HG02763 (cell line): ENCODE measurements around the gene ABCC11.
"Not testable (repeated sequence)": the region's sequence is repeated elsewhere in the genome, so short reads cannot be mapped to it uniquely, and the experiment has no call there.

ENCODE experiments used
- ATAC-seq: cut with Tn5 transposase; IDR thresholded peaks from one replicate; pipeline ENCODE4 v1.9.1; 2021; ENCODE audit warnings: mild to moderate bottlenecking, moderate library complexity; ENCODE audit not compliant: unreplicated experiment

The ABCC11 gene

GRCh38 chr16:48203974-48204824 lies 43.1 kb downstream of the ABCC11 start:
- no peak for ATAC-seq

- no peak for ATAC-seq
Observed at GRCh38 chr16:48201515-48202201, 45.7 kb downstream of the ABCC11 start.

- no peak for ATAC-seq
Observed at GRCh38 chr16:48197294-48197693, 50.0 kb downstream of the ABCC11 start.

- ATAC-seq: no peak
Observed at GRCh38 chr16:48194828-48195556, 52.3 kb downstream of the ABCC11 start.

- no peak for ATAC-seq
Observed at GRCh38 chr16:48193846-48194245, 53.5 kb downstream of the ABCC11 start.

GRCh38 chr16:48188449-48189102 lies 58.8 kb downstream of the ABCC11 start:
- peak; percentile 80 for ATAC-seq

GRCh38 chr16:48187779-48188178 lies 59.6 kb downstream of the ABCC11 start:
- no peak for ATAC-seq

- no peak for ATAC-seq
Observed at GRCh38 chr16:48184681-48185080, 62.7 kb downstream of the ABCC11 start.

GRCh38 chr16:48182979-48183537 lies 64.3 kb downstream of the ABCC11 start:
- no peak for ATAC-seq

GRCh38 chr16:48181746-48182520 lies 65.4 kb downstream of the ABCC11 start:
- ATAC-seq: not testable (repeated sequence)

- ATAC-seq: no peak
Observed at GRCh38 chr16:48180868-48181480, 66.4 kb downstream of the ABCC11 start.

- no peak for ATAC-seq
Observed at GRCh38 chr16:48176635-48177408, 70.5 kb downstream of the ABCC11 start.

- ATAC-seq: no peak
Observed at GRCh38 chr16:48173889-48174288, 73.5 kb downstream of the ABCC11 start.

GRCh38 chr16:48172682-48173081 lies 74.7 kb downstream of the ABCC11 start:
- ATAC-seq: no peak

- ATAC-seq: no peak
Observed at GRCh38 chr16:48169896-48170295, 77.4 kb downstream of the ABCC11 start.

GRCh38 chr16:48168075-48168474 lies 79.3 kb downstream of the ABCC11 start:
- no peak for ATAC-seq

- not testable (repeated sequence) for ATAC-seq
Observed at GRCh38 chr16:48166617-48167016, 80.7 kb downstream of the ABCC11 start.

GRCh38 chr16:48165961-48166578 lies 81.3 kb downstream of the ABCC11 start:
- ATAC-seq: no peak
